Measurements from ENCODE around the gene TNRC18. TPM values are rescaled to one million over a fixed set of nuclear protein-coding genes. Genes with fewer than 3 reads are reported as not detected.

The TNRC18 gene
- total RNA-seq = 36.8 and 65.2 TPM in 2 replicates

GRCh38 chr7:5423306-5423975 is at the start of gene TNRC18:
TSS of gene TNRC18 (minus strand) at chr7:5423834. CDS start at chr7:5421246, 2,588 bp downstream.

GRCh38 chr7:5282543-5283316 is 140.9 kb downstream of the TNRC18 start, which contains the start of gene SLC29A4:
TSS of gene SLC29A4 (plus strand) at chr7:5282943. CDS start at chr7:5287817, 4,874 bp downstream.

Other genes with a start within 250 kb of the TNRC18 start
- gene WIPI2, start 233.6 kb downstream of the TNRC18 start, total RNA-seq = 48.1 and 62.8 TPM in 2 replicates
- gene SLC29A4, start 140.9 kb downstream of the TNRC18 start, total RNA-seq = 5.6 and 11.1 TPM in 2 replicates
- 5.3 and 14.8 TPM in 2 replicates for gene FBXL18, start 90.0 kb upstream of the TNRC18 start, total RNA-seq
- gene ACTB, start 106.8 kb upstream of the TNRC18 start, total RNA-seq = 3,314 and 7,880 TPM in 2 replicates
- gene FSCN1, start 169.0 kb upstream of the TNRC18 start, total RNA-seq = 214 and 386 TPM in 2 replicates